Activated CD8-positive, alpha-beta memory T cell treated with anti-CD3 and anti-CD28 coated beads for 1 hour (primary cell): ENCODE results near the gene SEMA5A.

ENCODE experiments used
- DNase-seq, 2 donors: peaks; one replicate each; pipeline ENCODE4 v3.0.0-alpha.2; 2020; ENCODE audit warnings: low read depth in 1 of 2; ENCODE audit errors: extremely low read depth in 1 of 2

SEMA5A gene

DNA sequence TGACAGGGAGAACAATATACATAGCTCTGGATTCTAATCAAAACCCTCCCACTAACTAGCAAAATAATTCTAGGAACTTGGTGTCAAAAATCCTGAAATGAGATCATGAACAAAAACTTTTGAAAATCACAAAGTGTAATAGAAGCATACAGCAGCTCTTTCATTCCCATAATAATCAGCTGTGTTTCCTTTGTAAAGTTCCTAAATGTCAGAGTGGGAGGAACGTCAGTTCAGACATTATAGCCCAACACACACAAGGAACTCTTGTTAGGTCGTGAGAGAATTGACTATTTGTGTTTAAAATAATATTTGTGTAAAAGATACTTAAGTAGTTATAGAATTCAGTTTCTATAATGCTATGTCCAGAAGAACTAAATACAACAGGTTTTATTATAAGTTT lies 312.8 kb downstream of the SEMA5A start:
- no peak for DNase-seq

DNA sequence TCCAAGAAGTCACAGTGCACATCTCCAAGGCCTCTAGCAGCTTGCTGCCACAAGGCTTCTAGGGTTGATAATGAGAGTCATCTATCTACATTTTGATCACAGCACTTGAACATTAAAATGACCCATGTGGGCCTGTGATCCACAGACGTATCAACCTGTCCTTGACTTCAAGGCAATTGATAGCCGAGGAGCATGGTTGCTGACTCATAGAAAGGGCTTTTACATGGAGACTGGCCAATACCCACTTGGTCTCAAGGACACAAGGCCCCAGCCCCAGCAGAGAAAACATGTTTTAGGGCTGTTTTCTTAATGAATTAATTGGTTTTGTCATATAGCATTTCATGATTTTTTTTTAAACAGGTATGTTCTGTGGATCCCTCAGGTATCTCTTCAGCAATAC lies 314.0 kb downstream of the SEMA5A start:
- DNase-seq: no peak

DNA sequence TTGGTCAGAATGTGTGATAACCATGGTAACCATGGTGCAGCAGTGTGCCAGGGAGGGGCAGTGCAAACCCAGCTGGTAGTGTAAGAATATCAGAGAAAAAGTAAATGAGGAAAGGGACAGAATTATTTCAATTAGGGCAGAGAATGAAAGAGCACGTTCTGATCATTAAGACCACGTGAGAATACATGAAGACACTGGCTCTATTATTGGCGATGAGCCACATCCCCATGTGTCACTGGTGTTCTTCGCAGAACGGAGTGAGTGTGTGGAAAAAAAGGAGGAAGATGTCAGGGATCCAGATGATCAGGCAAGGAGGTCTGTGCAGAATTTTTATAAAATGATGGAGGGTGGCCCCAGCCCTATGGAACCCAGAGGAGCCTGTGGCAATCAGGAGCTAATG lies 315.5 kb downstream of the SEMA5A start:
- DNase-seq: no peak

GRCh38 chr5:9226016-9226536 lies 319.8 kb downstream of the SEMA5A start:
- no peak for DNase-seq

DNA sequence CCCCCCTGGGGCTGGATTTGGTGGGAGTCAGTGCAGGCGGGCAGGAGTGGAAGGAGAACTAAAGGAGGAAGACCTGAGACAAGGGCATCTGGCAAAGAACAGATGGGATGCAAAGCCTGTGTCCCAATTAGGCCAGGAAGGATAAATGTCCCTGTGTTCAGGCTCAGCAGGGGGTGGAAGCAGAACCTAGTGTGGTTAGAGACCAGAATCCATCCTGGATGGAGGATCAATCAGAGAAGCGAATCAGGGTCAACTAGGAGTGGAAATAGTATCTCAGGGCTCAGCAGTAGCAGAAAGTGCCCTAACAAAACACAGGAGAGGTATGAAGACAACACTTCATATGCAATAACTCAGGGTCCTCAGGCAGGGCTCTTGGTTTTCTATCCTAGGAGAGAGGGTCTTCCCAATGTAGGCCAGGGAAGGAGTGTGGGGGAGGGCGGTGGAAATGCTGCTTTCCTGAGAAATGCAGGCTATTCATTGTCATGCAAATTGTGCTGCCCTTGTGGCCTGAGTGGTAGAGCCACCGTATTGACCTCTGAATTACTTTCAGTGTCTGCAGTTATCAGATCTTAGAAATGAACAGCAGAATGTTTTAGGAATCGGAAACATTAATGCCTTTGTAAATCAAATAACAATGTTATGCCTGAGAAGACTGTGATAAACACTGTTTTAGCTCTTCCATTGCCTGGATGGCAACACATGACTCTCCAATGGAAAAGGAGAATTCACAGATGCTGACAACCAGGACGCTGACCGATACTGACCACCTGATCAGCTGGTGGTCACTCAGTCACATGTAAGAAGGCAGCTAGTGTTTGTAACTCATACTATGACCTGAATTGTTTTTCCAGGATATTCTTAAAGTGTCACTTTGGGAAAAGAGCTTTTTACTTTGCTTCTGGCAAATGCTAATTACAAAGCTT lies 323.6 kb downstream of the SEMA5A start:
- DNase-seq: no peak

DNA sequence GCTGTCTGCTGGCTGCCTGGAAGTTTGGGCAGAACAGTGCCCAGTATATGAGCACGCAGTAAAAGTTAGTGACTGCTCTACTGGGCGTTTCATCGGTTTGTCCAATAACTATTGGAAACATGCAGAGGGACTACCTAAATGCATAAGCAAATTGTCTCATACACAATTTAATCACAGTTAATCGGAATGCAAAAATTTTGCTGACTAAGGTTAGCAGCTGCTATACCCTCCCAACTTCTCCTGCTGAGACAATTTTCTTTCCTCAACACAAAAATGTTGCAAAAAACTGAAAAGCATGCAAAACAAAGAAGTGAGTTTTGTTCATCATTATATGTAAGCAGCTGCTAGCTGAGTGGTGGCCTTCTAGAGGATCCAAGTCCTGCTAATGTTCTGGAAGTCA lies 327.5 kb downstream of the SEMA5A start:
- DNase-seq: no peak

DNA sequence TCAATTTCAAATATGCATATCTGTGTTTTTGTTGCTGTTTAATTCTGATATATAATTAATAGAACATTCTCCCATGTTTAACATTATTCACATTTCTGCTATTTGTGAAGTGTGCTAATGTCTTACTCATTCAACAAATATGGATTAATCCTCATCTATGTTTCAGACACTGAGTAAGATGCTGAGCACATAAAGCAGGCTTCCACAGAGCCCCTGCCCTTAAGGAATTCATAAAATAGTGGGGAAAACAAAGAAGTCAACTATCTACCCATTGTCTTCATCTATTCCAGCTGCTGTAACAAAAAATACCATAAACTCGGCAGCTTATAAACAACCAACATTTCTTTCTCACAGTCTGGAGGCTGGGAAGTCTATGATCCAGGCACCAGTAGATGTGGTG lies 333.3 kb downstream of the SEMA5A start:
- DNase-seq: no peak

GRCh38 chr5:9209846-9210492 lies 335.9 kb downstream of the SEMA5A start:
- DNase-seq: no peak

- DNase-seq: no peak
These were observed 338.0 kb downstream of the SEMA5A start for GRCh38 chr5:9207817-9208418.

- no peak for DNase-seq
These were observed 343.2 kb downstream of the SEMA5A start for GRCh38 chr5:9202636-9203035.

GRCh38 chr5:9201761-9202160 lies 344.1 kb downstream of the SEMA5A start:
- no peak for DNase-seq

DNA sequence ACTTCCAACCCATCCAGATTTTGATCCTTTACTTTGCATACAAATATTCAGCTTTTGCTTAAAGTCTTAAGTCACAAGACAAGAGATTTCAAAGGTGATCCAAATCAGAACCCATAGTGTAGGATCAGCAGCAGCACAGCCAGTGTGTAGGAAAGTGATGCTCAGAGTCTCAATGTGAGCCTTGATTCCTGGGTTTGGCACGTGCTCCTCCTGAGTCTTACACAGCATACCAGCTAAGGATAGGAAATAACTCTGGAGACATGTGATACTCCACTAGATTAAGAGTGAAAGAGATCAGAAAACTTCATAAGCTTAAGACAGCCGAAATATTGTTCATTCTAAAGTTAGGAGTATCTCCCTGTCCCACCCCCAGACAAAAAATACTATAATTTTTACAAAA lies 344.9 kb downstream of the SEMA5A start:
- no peak for DNase-seq

DNA sequence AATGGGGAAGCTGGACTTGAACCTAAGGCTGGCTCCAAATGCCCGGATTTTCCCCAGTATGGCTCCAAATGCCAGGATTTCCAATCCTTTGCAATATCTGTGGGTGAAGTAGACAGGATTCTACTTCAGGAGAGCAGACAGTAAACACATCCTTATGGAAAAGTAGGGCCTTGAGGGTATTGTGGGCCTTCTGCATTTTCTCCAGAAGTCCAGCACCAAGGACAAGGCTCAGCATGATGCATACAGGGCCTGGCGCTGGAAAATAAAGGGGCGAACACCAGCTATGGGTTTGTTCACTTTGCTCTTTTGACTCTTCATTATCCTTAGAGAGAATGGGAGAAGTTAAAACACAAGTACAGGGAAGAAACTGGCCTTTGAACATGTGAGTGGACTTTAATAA lies 347.5 kb downstream of the SEMA5A start:
- DNase-seq: no peak

- no peak for DNase-seq
These were observed 348.0 kb downstream of the SEMA5A start for GRCh38 chr5:9197881-9198260.

DNA sequence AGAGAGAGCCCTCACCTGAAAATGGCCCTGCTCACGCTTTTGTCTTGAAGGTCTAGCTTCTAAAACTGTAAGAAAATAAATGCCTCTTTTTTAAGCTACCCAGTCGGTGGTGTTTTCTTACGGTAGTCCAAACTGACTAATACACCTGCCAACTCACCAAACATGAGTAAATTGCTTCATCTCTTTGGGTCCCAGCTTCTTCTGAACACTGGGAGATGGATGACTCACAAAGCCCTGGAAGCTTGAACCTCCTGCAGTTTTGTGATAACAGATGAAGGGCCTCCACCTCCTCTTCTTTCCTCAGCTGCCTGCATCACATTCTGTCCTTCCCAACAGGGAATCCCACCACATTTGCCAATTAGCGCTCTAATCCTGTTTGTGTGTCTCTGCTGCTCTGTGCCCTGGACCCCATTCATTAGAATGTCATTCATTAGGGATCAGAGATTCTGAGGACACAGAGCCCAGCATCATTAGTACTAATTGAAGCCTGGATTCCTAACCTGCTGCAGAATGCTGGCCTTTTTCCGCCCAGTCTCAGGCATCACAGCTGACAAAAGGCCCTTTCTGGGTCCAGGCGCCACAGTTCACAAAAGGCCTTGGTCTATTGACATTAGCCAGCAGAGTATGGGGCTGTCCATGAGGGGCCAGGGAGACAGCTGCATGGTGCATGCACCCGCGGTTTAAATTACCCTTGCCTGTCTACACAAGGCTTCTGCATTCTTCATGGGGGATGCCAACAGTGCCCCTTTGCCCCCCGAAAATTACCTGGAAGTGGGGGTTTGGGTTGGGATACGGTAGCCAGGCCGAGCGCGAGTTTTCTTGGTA lies 349.3 kb downstream of the SEMA5A start:
- DNase-seq: no peak

- no peak for DNase-seq
These were observed 351.4 kb downstream of the SEMA5A start for GRCh38 chr5:9194509-9194908.

- DNase-seq: no peak
These were observed 353.6 kb downstream of the SEMA5A start for GRCh38 chr5:9192266-9192665.

DNA sequence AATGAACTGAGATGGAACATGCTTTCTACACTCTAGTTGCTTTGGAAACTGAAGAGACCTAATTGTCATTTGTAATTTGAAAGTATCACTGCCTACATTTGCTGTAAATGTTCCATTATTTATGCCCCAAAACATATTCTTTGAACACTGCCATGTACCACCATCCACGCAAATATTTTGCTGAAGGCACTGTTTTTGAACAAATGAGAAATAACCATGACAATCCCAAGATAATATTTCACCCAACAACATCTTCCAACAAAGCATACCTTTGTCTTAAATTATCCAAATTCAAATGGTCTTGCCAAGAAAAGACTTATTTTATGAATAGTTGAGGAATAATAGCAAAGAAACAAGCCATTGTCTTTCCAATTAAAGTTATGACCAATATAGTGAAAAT lies 356.2 kb downstream of the SEMA5A start:
- DNase-seq: no peak

- DNase-seq: no peak
These were observed 356.9 kb downstream of the SEMA5A start for GRCh38 chr5:9188956-9189355.

DNA sequence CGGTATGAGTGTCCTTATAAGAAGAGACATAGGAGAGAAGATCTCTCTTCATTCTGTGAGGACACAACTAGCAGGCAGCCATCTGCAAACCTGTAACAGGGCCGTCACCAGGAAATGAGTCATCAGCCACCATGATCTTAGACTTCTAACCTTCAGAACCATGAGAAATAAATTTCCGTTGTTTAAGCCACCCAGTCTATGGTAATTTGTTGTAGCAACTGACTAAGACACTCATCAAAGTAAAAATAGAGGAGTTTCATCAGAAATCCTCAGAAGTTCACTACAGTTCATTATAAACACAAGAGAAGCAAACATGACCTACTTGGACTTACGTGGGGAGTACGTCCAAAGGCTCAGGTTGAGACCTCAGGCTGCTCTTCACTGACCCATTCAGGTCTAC lies 357.7 kb downstream of the SEMA5A start:
- DNase-seq: no peak

GRCh38 chr5:9187614-9188013 lies 358.3 kb downstream of the SEMA5A start:
- DNase-seq: no peak
